Panc1 (cell line): ENCODE measurements around the gene PRKG1. TPM values are rescaled to one million over a fixed set of nuclear protein-coding genes. Genes with fewer than 3 reads are reported as not detected.

Source experiments
- ATAC-seq: fragments of 200-7000 bp; cut with Tn5 transposase; 2 replicates; pipeline ENCODE4 v1.9.1; 2020; ENCODE audit warnings: mild to moderate bottlenecking, moderate library complexity
- BruUV-seq: library from RNA; stranded (reverse); fragments of 400-500 nt; replicated peaks from 2 replicates; lab custom pipeline; 2021; lab: Mats Ljungman, UMichigan
- CTCF ChIA-PET: fragments of 300-600 bp; sonication (Branson Sonifier 250); formaldehyde crosslinking; loops from one replicate; lab custom pipeline; 2022; ENCODE audit warnings: antibody characterized with exemption; lab: Charles Lee
- POLR2A ChIA-PET: fragments of 300-600 bp; sonication (Branson Sonifier 250); formaldehyde crosslinking; loops from one replicate; lab custom pipeline; 2022; ENCODE audit warnings: antibody characterized with exemption; lab: Charles Lee
- DNase-seq: peaks from one replicate; pipeline ENCODE4 v3.0.0-alpha.2; 2010; ENCODE audit warnings: low read depth, low spot score
- H3K27ac ChIP-seq: 2 replicates; pipeline ENCODE4 v1.5.1; 2011; ENCODE audit warnings: mild to moderate bottlenecking, low read length, inconsistent platforms
- H3K27me3 ChIP-seq: fragments of 200-500 bp; sonication (Bioruptor generic); 2 replicates; pipeline ENCODE4 v1.6.0; 2014; ENCODE audit warnings: low read length, inconsistent platforms; ENCODE audit not compliant: control insufficient read depth, insufficient read depth
- H3K36me3 ChIP-seq: fragments of 200-500 bp; sonication (Bioruptor generic); 2 replicates; pipeline ENCODE4 v1.5.1; 2014; ENCODE audit warnings: inconsistent platforms, mild to moderate bottlenecking, low read length, moderate library complexity; ENCODE audit not compliant: control insufficient read depth, insufficient read depth
- H3K4me1 ChIP-seq: 2 replicates; pipeline ENCODE4 v1.5.1; 2011; ENCODE audit warnings: inconsistent platforms, mild to moderate bottlenecking, low read length, moderate library complexity; ENCODE audit not compliant: control insufficient read depth, insufficient read depth
- H3K4me3 ChIP-seq, 2 experiments: 2 replicates each; pipeline ENCODE4 v1.5.1; 2011 to 2012; ENCODE audit warnings: low read depth in 2 of 2, low read length in 2 of 2, mild to moderate bottlenecking in 2 of 2, inconsistent platforms in 1 of 2, moderate library complexity in 1 of 2
- H3K9me3 ChIP-seq: fragments of 200-500 bp; sonication (Bioruptor generic); 2 replicates; pipeline ENCODE4 v1.5.1; 2014; ENCODE audit warnings: low read depth, mild to moderate bottlenecking, inconsistent platforms, low read length, moderate library complexity; ENCODE audit not compliant: control insufficient read depth, insufficient read depth
- POLR2AphosphoS5 ChIP-seq: IDR thresholded peaks from 2 replicates; pipeline ENCODE4 v1.6.1; 2012; ENCODE audit warnings: mild to moderate bottlenecking, low read depth, low read length, moderate library complexity
- REST ChIP-seq, 2 experiments: IDR thresholded peaks; 2 replicates each; pipeline ENCODE4 v1.6.1; 2011 to 2012; ENCODE audit warnings: low read depth in 2 of 2, control low read depth in 1 of 2, low read length in 1 of 2, mild to moderate bottlenecking in 1 of 2, moderate library complexity in 1 of 2; ENCODE audit not compliant: insufficient read depth in 1 of 2
- SIN3A ChIP-seq: IDR thresholded peaks from 2 replicates; pipeline ENCODE4 v1.6.1; 2012; ENCODE audit warnings: low read depth, mild to moderate bottlenecking, low read length, moderate library complexity, borderline replicate concordance; ENCODE audit not compliant: insufficient read depth
- TCF7L2 ChIP-seq: IDR thresholded peaks from 2 replicates; pipeline ENCODE4 v1.6.1; 2011; ENCODE audit warnings: mild to moderate bottlenecking, low read depth, low read length, inconsistent platforms
- in situ Hi-C: cut with HindIII; loops from 2 replicates; pipeline ENCODE4 v1.10.0; 2016; ENCODE audit warnings: low sequenced_read_pairs, low pct_unique_long_range_greater_than_20kb
- intact Hi-C: fragments of 100-400 bp; cut with micrococcal nuclease; formaldehyde crosslinking; loops from one replicate; pipeline ENCODE4 v1.10.0; 2022; ENCODE audit not compliant: unreplicated experiment
- total RNA-seq: library from RNA; stranded (reverse); gene quantifications from one replicate; pipeline ENCODE4 v1.2.1, GENCODE V29; 2021; ENCODE audit not compliant: unreplicated experiment
- TF ChIP-seq, protein P1 (sequence below): fragments of 450-650 bp; IDR thresholded peaks from 2 replicates; pipeline ENCODE4 v1.5.1; 2017; ENCODE audit warnings: mild to moderate bottlenecking

Gene PRKG1
- total RNA-seq, 1 experiment from 2014 or later, result 0.92 TPM

DNA sequence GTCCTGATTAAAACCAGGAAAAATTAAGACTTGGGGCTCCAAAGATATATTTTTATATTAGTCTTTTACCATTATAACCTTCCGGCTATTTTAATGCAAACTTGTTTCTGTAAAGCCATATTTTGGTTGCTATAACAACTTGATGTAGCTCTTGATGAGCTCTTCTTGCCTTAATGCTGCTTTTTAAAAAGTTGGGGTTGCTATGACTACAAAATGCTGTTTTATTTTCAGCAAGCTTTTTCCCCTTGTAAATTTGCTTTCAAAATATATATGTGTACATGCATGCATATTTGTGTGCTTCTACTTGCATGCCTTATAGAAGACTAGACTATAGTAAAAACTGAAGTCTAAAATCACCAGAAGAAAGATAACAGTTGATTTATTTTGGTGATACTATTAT, 525.4 kb downstream of the PRKG1 start:
- Histone ChIP-seq H3K36me3 (no peaks in the 10 kb centered on the region), H3K4me1 (no peaks in the 10 kb centered on the region), H3K27ac (no peak overlapping the region), H3K27me3 (no peaks in the 10 kb centered on the region), H3K9me3 (no peaks in the 10 kb centered on the region), H3K4me3 (no peak overlapping the region)
- intact Hi-C loops, result no loop called here
- in situ Hi-C loops, result no loop called here
- ChIA-PET CTCF (no interaction called here), POLR2A (no interaction called here)
- no TSS peak for BruUV-seq
- ATAC-seq (no peak), DNase-seq (no peak)
- TF ChIP-seq TCF7L2, result no peak
- no peak for TF ChIP-seq SIN3A

GRCh38 chr10:51602326-51602725, 528.0 kb downstream of the PRKG1 start:
- H3K4me1 ChIP-seq, result no peaks in the 10 kb centered on the region
- H3K9me3 ChIP-seq, result no peaks in the 10 kb centered on the region
- DNase-seq (no peak), ATAC-seq (no peak)
- in situ Hi-C loops (no loop called here), intact Hi-C loops (no loop called here)
- no peak overlapping the region for H3K4me3 ChIP-seq
- POLR2A ChIA-PET, result no interaction called here
- no peaks in the 10 kb centered on the region for H3K27me3 ChIP-seq
- no peaks in the 10 kb centered on the region for H3K36me3 ChIP-seq
- no TSS peak for BruUV-seq
- no peak overlapping the region for H3K27ac ChIP-seq
- TF ChIP-seq, protein P1, sequence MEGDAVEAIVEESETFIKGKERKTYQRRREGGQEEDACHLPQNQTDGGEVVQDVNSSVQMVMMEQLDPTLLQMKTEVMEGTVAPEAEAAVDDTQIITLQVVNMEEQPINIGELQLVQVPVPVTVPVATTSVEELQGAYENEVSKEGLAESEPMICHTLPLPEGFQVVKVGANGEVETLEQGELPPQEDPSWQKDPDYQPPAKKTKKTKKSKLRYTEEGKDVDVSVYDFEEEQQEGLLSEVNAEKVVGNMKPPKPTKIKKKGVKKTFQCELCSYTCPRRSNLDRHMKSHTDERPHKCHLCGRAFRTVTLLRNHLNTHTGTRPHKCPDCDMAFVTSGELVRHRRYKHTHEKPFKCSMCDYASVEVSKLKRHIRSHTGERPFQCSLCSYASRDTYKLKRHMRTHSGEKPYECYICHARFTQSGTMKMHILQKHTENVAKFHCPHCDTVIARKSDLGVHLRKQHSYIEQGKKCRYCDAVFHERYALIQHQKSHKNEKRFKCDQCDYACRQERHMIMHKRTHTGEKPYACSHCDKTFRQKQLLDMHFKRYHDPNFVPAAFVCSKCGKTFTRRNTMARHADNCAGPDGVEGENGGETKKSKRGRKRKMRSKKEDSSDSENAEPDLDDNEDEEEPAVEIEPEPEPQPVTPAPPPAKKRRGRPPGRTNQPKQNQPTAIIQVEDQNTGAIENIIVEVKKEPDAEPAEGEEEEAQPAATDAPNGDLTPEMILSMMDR, result no peak
- TF ChIP-seq POLR2AphosphoS5, result no peak
- TF ChIP-seq SIN3A, result no peak
- no peak for TF ChIP-seq TCF7L2
- no peak for TF ChIP-seq REST (IDR thresholded peaks at IDR 0.05; ENCODE audit: insufficient read depth in 1 of 2, low read depth in 2 of 2, low read length in 1 of 2)
- CTCF ChIA-PET, result no interaction called here

DNA sequence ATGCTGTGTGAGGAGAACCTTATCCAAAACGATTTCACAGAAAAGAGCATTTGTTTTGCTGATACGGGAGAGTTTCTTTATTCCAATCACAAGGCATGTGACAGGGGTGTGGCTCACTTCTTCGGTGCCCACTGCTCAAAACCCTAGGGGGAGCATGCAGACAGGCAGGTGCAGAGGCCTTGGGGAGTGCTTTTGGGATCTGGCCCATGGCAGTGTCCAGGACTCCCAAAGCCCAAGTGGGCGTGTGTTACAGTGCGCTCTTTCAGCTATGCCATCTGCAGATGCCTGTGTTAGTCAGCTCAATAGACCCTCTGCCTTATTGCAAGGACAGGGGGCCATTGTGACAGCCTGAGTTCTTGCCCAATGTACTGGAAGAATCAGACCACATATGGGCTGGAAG, 530.3 kb downstream of the PRKG1 start:
- no peak overlapping the region for H3K4me3 ChIP-seq
- ChIA-PET POLR2A (no interaction called here), CTCF (no interaction called here)
- ATAC-seq (no peak), DNase-seq (no peak)
- BruUV-seq, result no TSS peak
- H3K27ac ChIP-seq, result no peak overlapping the region
- H3K27me3 ChIP-seq, result no peaks in the 10 kb centered on the region
- H3K36me3 ChIP-seq, result no peaks in the 10 kb centered on the region
- no peaks in the 10 kb centered on the region for H3K9me3 ChIP-seq
- in situ Hi-C loops, result no loop called here
- intact Hi-C loops, result no loop called here
- no peaks in the 10 kb centered on the region for H3K4me1 ChIP-seq
- TF ChIP-seq SIN3A (no peak), REST (IDR thresholded peaks at IDR 0.05; ENCODE audit: insufficient read depth in 1 of 2, low read depth in 2 of 2, low read length in 1 of 2) (no peak), POLR2AphosphoS5 (no peak), TCF7L2 (no peak)
- TF ChIP-seq, protein P1, result no peak
